Transverse colon (tissue), 4 donors: ENCODE results near the gene PMEPA1. TPM values are rescaled to one million over a fixed set of nuclear protein-coding genes. Genes with fewer than 3 reads are reported as not detected.

Experiments
- DNase-seq: peaks from one replicate; pipeline ENCODE4 v3.0.0-alpha.2; 2019
- H3K27ac ChIP-seq, 4 donors: fragments of 200-600 bp; sonication (generic); 2 replicates each; pipeline ENCODE4 v1.5.1; 2016 to 2018; ENCODE audit warnings: inconsistent platforms in 4 of 4
- H3K27me3 ChIP-seq: fragments of 200-600 bp; sonication (generic); 2 replicates; pipeline ENCODE4 v1.5.1; 2017; ENCODE audit warnings: inconsistent platforms
- H3K36me3 ChIP-seq, 4 donors: fragments of 200-600 bp; sonication (generic); 2 replicates each; pipeline ENCODE4 v1.5.1; 2017 to 2019; ENCODE audit warnings: inconsistent platforms in 4 of 4
- H3K4me1 ChIP-seq, 4 donors: fragments of 200-600 bp; sonication (generic); 2 replicates each; pipeline ENCODE4 v1.5.1; 2017 to 2020; ENCODE audit warnings: inconsistent platforms in 4 of 4
- H3K4me3 ChIP-seq, 4 donors: fragments of 200-600 bp; sonication (generic); 1 replicate in 1 of 4; 2 replicates in 3 of 4; pipeline versions ENCODE4 v1.5.1 to v1.6.1; 2017 to 2019; ENCODE audit warnings: inconsistent platforms in 4 of 4
- H3K9me3 ChIP-seq, 2 donors: fragments of 200-600 bp; sonication (generic); 2 replicates each; pipeline ENCODE4 v1.5.1; 2017 to 2019; ENCODE audit warnings: inconsistent platforms in 2 of 2
- CTCF ChIP-seq, 5 experiments: fragments of 200-600 bp in 3 of 5; fragments of 450-650 bp in 2 of 5; sonication (generic) in 3 of 5; IDR thresholded peaks; 1 replicate in 2 of 5; 2 replicates in 3 of 5; pipeline ENCODE4 v1.5.1; 2016 to 2017; ENCODE audit warnings: antibody characterized with exemption in 5 of 5, inconsistent platforms in 3 of 5, mild to moderate bottlenecking in 2 of 5, moderate library complexity in 1 of 5
- EP300 ChIP-seq: sonication (generic); formaldehyde crosslinking; IDR thresholded peaks from one replicate; pipeline ENCODE4 v1.6.1; 2017; ENCODE audit warnings: antibody characterized with exemption, low read depth
- POLR2A ChIP-seq: fragments of 450-650 bp; IDR thresholded peaks from one replicate; pipeline ENCODE4 v1.6.1; 2016; ENCODE audit warnings: antibody characterized with exemption, mild to moderate bottlenecking, moderate library complexity
- POLR2AphosphoS5 ChIP-seq, 3 donors: sonication (generic); formaldehyde crosslinking; IDR thresholded peaks; one replicate each; pipeline ENCODE4 v1.6.1; 2016; ENCODE audit warnings: antibody characterized with exemption in 3 of 3
- WGBS, 2 donors: methylation state at CpG; one replicate each; pipeline ENCODE4 v1.1.5; 2018; ENCODE audit warnings: low coverage in 1 of 2; 5-methylcytosine and 5-hydroxymethylcytosine counted together
- in situ Hi-C, 4 donors: fragments of 200-750 bp; cut with MboI; loops; one replicate each; pipeline versions ENCODE4 v1.15.0 to v1.15.1; 2017; ENCODE audit warnings: low sequenced_read_pairs in 3 of 4, low pct_ligation_motif_present in 1 of 4, low pct_unique_long_range_greater_than_20kb in 1 of 4
- intact Hi-C: fragments of 100-400 bp; cut with DNase I; formaldehyde crosslinking; loops from one replicate; pipeline ENCODE4 v1.15.1; 2023; ENCODE audit warnings: low total_unique reads
- total RNA-seq, 4 donors: library from RNA; depleted of rRNA; stranded (reverse); fragments of >200 nt; gene quantifications; one replicate each; pipeline ENCODE4 v1.1.0, GENCODE V29; 2016

The PMEPA1 gene
- total RNA-seq, 4 donors from 2014 or later = 6.4 to 10.8 (median 8.4) TPM

- intact Hi-C loops = no loop called here
- DNase-seq = no peak
- in situ Hi-C loops = no loop called here
- no peaks in the 10 kb centered on the region for H3K36me3 ChIP-seq
- no peak overlapping the region for H3K27ac ChIP-seq
- TF ChIP-seq POLR2A (no peak), CTCF (IDR thresholded peaks at IDR 0.05) (no peak), POLR2AphosphoS5 (IDR thresholded peaks at IDR 0.05) (no peak), EP300 (no peak)
- peaks cover 0 to 2% of the 10 kb centered on the region in 2 donors for H3K9me3 ChIP-seq
- H3K4me1 ChIP-seq = no peaks in the 10 kb centered on the region
- WGBS, 2 donors = 77 to 83% methylated on average over 4 to 12 of the region's 12 CpGs
- no peaks in the 10 kb centered on the region for H3K27me3 ChIP-seq
- no peak overlapping the region for H3K4me3 ChIP-seq
Observed at GRCh38 chr20:57647006-57647932, 62.5 kb downstream of the PMEPA1 start.

GRCh38 chr20:57638895-57639236 lies 70.9 kb downstream of the PMEPA1 start:
- in situ Hi-C loops = no loop called here
- Histone ChIP-seq H3K36me3 (no peaks in the 10 kb centered on the region), H3K27ac (no peak overlapping the region), H3K4me3 (no peak overlapping the region), H3K27me3 (peaks cover 10% of the 10 kb centered on the region), H3K4me1 (no peaks in the 10 kb centered on the region), H3K9me3 (no peaks in the 10 kb centered on the region)
- intact Hi-C loops = no loop called here
- no peak for DNase-seq
- WGBS, 2 donors = 78 to 86% methylated on average over 3 to 5 of the region's 5 CpGs
- no peak for TF ChIP-seq CTCF (IDR thresholded peaks at IDR 0.05)
- no peak for TF ChIP-seq POLR2A
- TF ChIP-seq POLR2AphosphoS5 (IDR thresholded peaks at IDR 0.05) = no peak
- no peak for TF ChIP-seq EP300

DNA sequence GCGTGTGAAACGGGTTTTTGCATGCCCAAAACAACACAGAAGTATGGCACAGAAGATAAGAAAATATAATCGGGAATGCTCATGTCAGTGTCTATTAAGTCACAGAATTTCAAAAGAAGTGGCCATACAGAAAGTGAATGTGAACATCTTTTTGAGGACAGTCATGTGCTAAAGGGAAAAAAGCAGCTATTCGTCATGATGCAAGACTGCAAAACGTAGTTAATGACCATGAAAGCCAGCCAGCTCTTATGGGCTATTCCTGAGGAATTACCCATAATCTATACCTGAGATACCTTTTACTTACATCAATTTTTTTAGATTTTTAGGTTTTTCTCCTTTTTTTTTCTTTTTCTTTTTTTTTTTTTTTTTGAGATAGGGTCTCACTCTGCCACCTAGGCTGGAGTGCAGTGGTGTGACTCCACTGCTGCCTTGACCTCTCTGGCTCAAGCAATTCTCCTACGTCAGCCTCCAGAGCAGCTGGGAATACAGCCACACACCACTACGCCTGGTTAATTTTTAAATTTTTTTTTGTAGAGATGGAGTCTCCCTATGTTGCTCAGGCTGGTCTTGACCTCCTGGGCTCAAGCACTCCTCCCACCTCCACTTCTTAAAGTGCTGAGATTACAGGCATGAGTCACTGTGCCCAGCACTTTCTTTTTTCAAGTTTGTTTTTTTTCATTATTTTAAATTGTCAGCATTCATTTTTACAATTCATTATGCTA lies 71.5 kb downstream of the PMEPA1 start:
- no peak for DNase-seq
- Histone ChIP-seq H3K36me3 (no peaks in the 10 kb centered on the region), H3K4me3 (no peak overlapping the region), H3K4me1 (no peaks in the 10 kb centered on the region), H3K9me3 (no peaks in the 10 kb centered on the region), H3K27me3 (peaks cover 10% of the 10 kb centered on the region), H3K27ac (no peak overlapping the region)
- in situ Hi-C loops = no loop called here
- intact Hi-C loops = no loop called here
- WGBS, 2 donors = 65 to 70% methylated on average over 7 of the region's 7 CpGs
- no peak for TF ChIP-seq POLR2A
- TF ChIP-seq CTCF (IDR thresholded peaks at IDR 0.05) = no peak
- no peak for TF ChIP-seq EP300
- TF ChIP-seq POLR2AphosphoS5 (IDR thresholded peaks at IDR 0.05) = no peak

DNA sequence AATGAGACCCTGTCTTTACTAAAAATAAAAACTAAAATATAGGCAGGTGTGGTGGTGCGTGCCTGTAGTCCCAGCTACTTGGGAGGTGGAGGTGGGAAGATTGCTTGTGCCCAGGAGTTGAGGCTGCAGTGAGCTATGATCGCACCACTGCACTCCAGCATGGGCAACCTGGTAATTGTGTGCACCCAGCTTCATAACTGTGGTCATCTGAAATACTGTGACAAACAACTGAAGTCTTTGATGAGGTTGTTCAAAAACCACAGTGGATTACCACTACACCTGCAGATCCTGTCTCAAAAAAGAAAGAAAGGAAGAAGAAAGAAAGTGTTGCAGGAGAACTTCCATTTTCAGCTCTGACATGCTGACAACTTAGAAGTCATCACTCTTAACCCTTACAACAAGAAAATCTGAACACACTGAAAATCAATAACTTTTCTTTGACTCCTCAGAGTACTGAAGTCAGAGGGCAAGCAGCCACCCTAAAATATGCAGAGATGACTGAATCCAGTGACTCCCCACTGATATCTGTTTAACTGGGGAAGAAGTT lies 75.8 kb downstream of the PMEPA1 start:
- 84% methylated on average over 2 of the region's 2 CpGs; no CpG with 5 or more reads in 1 of the 2 donors for WGBS, 2 donors

More for the DNA sequence above, 75.8 kb downstream of the PMEPA1 start:
- intact Hi-C loops (no loop called here), in situ Hi-C loops (no loop called here)
- Histone ChIP-seq H3K36me3 (no peaks in the 10 kb centered on the region), H3K9me3 (no peaks in the 10 kb centered on the region), H3K27ac (no peak overlapping the region), H3K4me3 (no peak overlapping the region), H3K27me3 (peaks cover 10% of the 10 kb centered on the region), H3K4me1 (peaks cover 0 to under 1% (median 0%) of the 10 kb centered on the region in 4 donors)
- DNase-seq = no peak
- TF ChIP-seq POLR2A (no peak), EP300 (no peak), POLR2AphosphoS5 (IDR thresholded peaks at IDR 0.05) (no peak)
